ENCODE results near the gene FCER1G.
"Not testable (repeated sequence)": the region's sequence is repeated elsewhere in the genome, so short reads cannot be mapped to it uniquely, and the experiment has no call there.

The FCER1G gene

GRCh38 chr1:161235957-161236775, 21.1 kb downstream of the FCER1G start:
- DNase-seq, result no peak

GRCh38 chr1:161238039-161238473, 23.0 kb downstream of the FCER1G start, which contains the start of gene NR1I3:
Gene NR1I3, minus strand, starts transcription at chr1:161238203. Its CDS starts 1,638 bp downstream, at chr1:161236565.
- no peak for DNase-seq

- no peak for DNase-seq
These were observed 26.6 kb downstream of the FCER1G start for GRCh38 chr1:161241682-161242081.

GRCh38 chr1:161242313-161242712, 27.2 kb downstream of the FCER1G start:
- DNase-seq, result no peak

- no peak for DNase-seq
These were observed 29.8 kb downstream of the FCER1G start for GRCh38 chr1:161244888-161245287.

GRCh38 chr1:161250100-161250499, 35.0 kb downstream of the FCER1G start:
- not testable (repeated sequence) for DNase-seq

- DNase-seq, result no peak
These were observed 35.7 kb downstream of the FCER1G start for GRCh38 chr1:161250829-161251228.

GRCh38 chr1:161251579-161251978, 36.5 kb downstream of the FCER1G start:
- DNase-seq, result no peak

GRCh38 chr1:161255302-161255701, 40.2 kb downstream of the FCER1G start:
- DNase-seq, result not testable (repeated sequence)

GRCh38 chr1:161255955-161256520, 40.9 kb downstream of the FCER1G start:
- not testable (repeated sequence) for DNase-seq

GRCh38 chr1:161257109-161257508, 42.0 kb downstream of the FCER1G start:
- not testable (repeated sequence) for DNase-seq

- no peak for DNase-seq
These were observed 43.6 kb downstream of the FCER1G start, which contains the start of gene PCP4L1 for GRCh38 chr1:161258439-161259344. Gene PCP4L1, plus strand, starts transcription at chr1:161258745. Its CDS starts 230 bp downstream, at chr1:161258975.

GRCh38 chr1:161259345-161259702, 44.2 kb downstream of the FCER1G start:
- DNase-seq, result no peak

- DNase-seq, result no peak
These were observed 44.7 kb downstream of the FCER1G start for GRCh38 chr1:161259765-161260164.

- DNase-seq, result no peak
These were observed 45.5 kb downstream of the FCER1G start for GRCh38 chr1:161260376-161261260.

- no peak for DNase-seq
These were observed 46.5 kb downstream of the FCER1G start for GRCh38 chr1:161261261-161262235.

GRCh38 chr1:161265305-161265704, 50.2 kb downstream of the FCER1G start:
- DNase-seq, result no peak

- DNase-seq, result no peak
These were observed 51.1 kb downstream of the FCER1G start for GRCh38 chr1:161266202-161266601.

GRCh38 chr1:161266836-161267235, 51.7 kb downstream of the FCER1G start:
- DNase-seq, result no peak

- DNase-seq, result no peak
These were observed 52.2 kb downstream of the FCER1G start for GRCh38 chr1:161267321-161267720.
